OCI-LY7 (cell line): ENCODE data around the gene IFIH1. TPM values are rescaled to one million over a fixed set of nuclear protein-coding genes. Genes with fewer than 3 reads are reported as not detected.

Experiments used
- BruUV-seq: library from RNA; stranded (reverse); fragments of 400-500 nt; replicated peaks from 2 replicates; lab custom pipeline; 2021; lab: Mats Ljungman, UMichigan
- CTCF ChIA-PET: fragments of 300-600 bp; sonication (Branson Sonifier 250); formaldehyde crosslinking; loops from one replicate; lab custom pipeline; 2022; ENCODE audit warnings: antibody characterized with exemption; ENCODE audit not compliant: unreplicated experiment; lab: Charles Lee
- POLR2A ChIA-PET: fragments of 300-600 bp; sonication (Branson Sonifier 250); formaldehyde crosslinking; loops from one replicate; lab custom pipeline; 2022; ENCODE audit warnings: antibody characterized with exemption; lab: Charles Lee
- DNase-seq: peaks from one replicate; pipeline ENCODE4 v3.0.0-alpha.2; 2015; ENCODE audit warnings: low spot score
- H2AFZ ChIP-seq: fragments of 200-600 bp; sonication (generic), shearing (Covaris generic); 2 replicates; pipeline ENCODE4 v1.6.1; 2014; ENCODE audit warnings: mild to moderate bottlenecking, antibody characterized with exemption, low read length, moderate library complexity
- H3K27ac ChIP-seq: fragments of 200-600 bp; sonication (generic); 2 replicates; pipeline ENCODE4 v1.5.1; 2014; ENCODE audit warnings: mixed run types, low read depth, mild to moderate bottlenecking, moderate library complexity, low read length, inconsistent platforms; ENCODE audit not compliant: poor library complexity, severe bottlenecking
- H3K36me3 ChIP-seq: fragments of 200-600 bp; sonication (generic); 2 replicates; pipeline ENCODE4 v1.6.1; 2014; ENCODE audit warnings: mild to moderate bottlenecking, antibody characterized with exemption, low read length, moderate library complexity, mixed read lengths; ENCODE audit not compliant: insufficient read depth
- H3K4me1 ChIP-seq: fragments of 200-600 bp; sonication (generic); 2 replicates; pipeline ENCODE4 v1.5.1; 2014; ENCODE audit warnings: mild to moderate bottlenecking, low read length; ENCODE audit not compliant: insufficient read depth, poor library complexity, severe bottlenecking
- H3K4me2 ChIP-seq: fragments of 200-600 bp; sonication (generic); 2 replicates; pipeline ENCODE4 v1.6.1; 2014; ENCODE audit warnings: mild to moderate bottlenecking, low read length
- H3K4me3 ChIP-seq: fragments of 200-600 bp; sonication (generic); 2 replicates; pipeline ENCODE4 v1.5.1; 2014; ENCODE audit warnings: mild to moderate bottlenecking, low read depth, low read length; ENCODE audit not compliant: poor library complexity, severe bottlenecking
- H3K79me2 ChIP-seq: fragments of 200-600 bp; sonication (generic); 2 replicates; pipeline ENCODE4 v1.6.1; 2016; ENCODE audit warnings: low read depth, mild to moderate bottlenecking, low read length, moderate library complexity, mixed read lengths; ENCODE audit not compliant: insufficient read depth
- H3K9me2 ChIP-seq: fragments of 200-600 bp; sonication (generic); 2 replicates; pipeline ENCODE4 v1.6.1; 2016; ENCODE audit warnings: mild to moderate bottlenecking, low read length, mixed read lengths; ENCODE audit not compliant: insufficient read depth
- H3K9me3 ChIP-seq: fragments of 200-600 bp; sonication (generic); 2 replicates; pipeline ENCODE4 v1.6.1; 2014; ENCODE audit warnings: mild to moderate bottlenecking, mixed run types, low read length, mixed read lengths
- H4K20me1 ChIP-seq: fragments of 200-600 bp; sonication (generic); 2 replicates; pipeline ENCODE4 v1.6.1; 2014; ENCODE audit warnings: mild to moderate bottlenecking, antibody characterized with exemption, low read length, moderate library complexity, mixed read lengths; ENCODE audit not compliant: insufficient read depth
- CTCF ChIP-seq: fragments of 200-600 bp; sonication (generic); conservative IDR thresholded peaks from 2 replicates; pipeline ENCODE4 v1.5.1; 2014; ENCODE audit warnings: mild to moderate bottlenecking, antibody characterized with exemption, low read length, moderate library complexity, mixed read lengths
- EZH2phosphoT487 ChIP-seq: fragments of 200-600 bp; sonication (generic); IDR thresholded peaks from 2 replicates; pipeline ENCODE4 v1.6.1; 2018; ENCODE audit warnings: low read depth, borderline replicate concordance, mild to moderate bottlenecking, mixed run types, antibody characterized with exemption, low read length, moderate library complexity, mixed read lengths
- intact Hi-C: fragments of 100-400 bp; cut with micrococcal nuclease; formaldehyde crosslinking; loops from one replicate; pipeline ENCODE4 v1.10.0; 2022; ENCODE audit not compliant: unreplicated experiment
- total RNA-seq, 2 experiments: library from RNA; depleted of rRNA in 1 of 2; stranded (reverse); fragments of >200 nt in 1 of 2; shearing (Covaris generic) in 1 of 2; gene quantifications; 2 replicates each; pipeline ENCODE4 v1.2.3, GENCODE V29; 2014 to 2022

IFIH1 gene
- total RNA-seq, 2 experiments from 2014 or later = 10.6 to 12.3 TPM

DNA sequence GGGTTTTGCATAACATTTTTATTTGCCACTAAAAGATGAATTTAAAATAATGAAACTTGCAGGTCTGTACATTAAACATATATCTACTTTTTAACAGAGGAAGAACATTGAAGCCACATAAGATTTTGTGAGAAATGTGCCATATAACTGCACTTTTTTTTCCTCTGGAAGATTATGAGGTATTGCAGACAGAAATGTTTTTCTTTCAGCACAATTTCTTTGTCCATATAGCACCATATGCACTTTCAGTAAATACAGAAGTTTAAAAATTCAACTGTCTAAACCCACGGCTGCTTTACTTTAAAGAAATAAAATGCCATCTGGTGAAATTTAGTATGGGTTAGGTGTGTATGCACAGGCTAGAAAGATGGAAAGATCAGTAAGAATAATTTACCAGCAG, 74.8 kb downstream of the IFIH1 start:
- Histone ChIP-seq H3K4me1 (no peaks in the 10 kb centered on the region), H3K4me2 (no peak overlapping the region), H3K36me3 (no peaks in the 10 kb centered on the region), H2AFZ (no peak overlapping the region), H3K4me3 (no peak overlapping the region), H3K27ac (no peak overlapping the region), H3K79me2 (no peaks in the 10 kb centered on the region), H4K20me1 (no peaks in the 10 kb centered on the region), H3K9me3 (no peaks in the 10 kb centered on the region), H3K9me2 (no peaks in the 10 kb centered on the region)
- DNase-seq = no peak
- BruUV-seq = no TSS peak
- no peak for TF ChIP-seq CTCF
- no peak for TF ChIP-seq EZH2phosphoT487
- intact Hi-C loops = no loop called here
- CTCF ChIA-PET = no interaction called here
- POLR2A ChIA-PET = no interaction called here

GRCh38 chr2:162243294-162243693, 75.2 kb downstream of the IFIH1 start, which contains the start of gene FAP:
FAP (minus strand) TSS chr2:162243445; CDS start chr2:162243327, 118 bp downstream.
- Histone ChIP-seq H3K4me2 (no peak within 1 kb of the TSS), H3K9me2 (no peaks in the 10 kb centered on the region), H3K79me2 (no peaks in the 10 kb centered on the region), H3K4me3 (no peak within 1 kb of the TSS), H3K36me3 (no peaks in the 10 kb centered on the region), H3K4me1 (no peaks in the 10 kb centered on the region), H2AFZ (no peak within 1 kb of the TSS), H3K27ac (no peak within 1 kb of the TSS), H3K9me3 (no peaks in the 10 kb centered on the region), H4K20me1 (no peaks in the 10 kb centered on the region)
- TF ChIP-seq EZH2phosphoT487 = no peak
- no peak for TF ChIP-seq CTCF
- DNase-seq = no peak
- CTCF ChIA-PET = no interaction called here
- intact Hi-C loops = no loop called here
- no TSS peak for BruUV-seq
- POLR2A ChIA-PET = no interaction called here

DNA sequence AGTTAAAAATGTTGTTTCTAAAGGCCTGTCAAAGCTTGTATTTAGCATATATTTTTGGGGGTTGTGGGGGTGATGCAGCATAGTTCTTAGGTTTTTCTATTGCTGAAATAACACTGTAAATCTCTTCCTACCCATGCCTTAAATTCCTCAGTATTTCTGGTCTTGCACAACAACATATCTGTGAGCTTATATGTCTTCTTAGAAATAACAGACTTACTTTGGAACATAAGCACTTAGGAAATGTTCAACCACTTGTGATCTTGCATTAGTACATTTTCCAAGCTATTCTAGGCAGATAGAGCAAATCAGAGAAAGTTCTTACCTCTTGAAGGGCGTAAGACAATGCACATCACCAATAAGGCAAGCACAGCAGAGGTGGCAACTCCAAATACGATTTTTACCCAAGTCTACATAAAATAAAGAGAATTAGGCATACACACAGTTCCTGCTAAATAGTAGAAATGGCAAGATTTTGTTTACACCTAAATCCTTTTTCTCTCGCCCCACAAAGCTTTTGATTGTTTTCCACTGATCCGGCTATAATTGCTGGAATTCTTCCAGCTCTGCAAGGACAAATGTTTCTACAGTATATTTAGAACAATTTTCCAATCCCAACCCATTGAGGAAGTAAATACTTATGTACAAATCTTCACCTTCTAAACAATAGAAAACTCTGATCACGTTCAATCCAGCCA, 75.8 kb downstream of the IFIH1 start:
- Histone ChIP-seq H4K20me1 (no peaks in the 10 kb centered on the region), H3K9me2 (no peaks in the 10 kb centered on the region), H3K4me2 (no peak overlapping the region), H2AFZ (no peak overlapping the region), H3K36me3 (no peaks in the 10 kb centered on the region), H3K4me3 (no peak overlapping the region), H3K4me1 (no peaks in the 10 kb centered on the region), H3K27ac (no peak overlapping the region), H3K79me2 (no peaks in the 10 kb centered on the region), H3K9me3 (no peaks in the 10 kb centered on the region)
- intact Hi-C loops = no loop called here
- CTCF ChIA-PET = no interaction called here
- no peak for DNase-seq
- POLR2A ChIA-PET = interaction anchor here (0.9 to 1.3 kb wide), 2 partner anchors 10 to 53 kb away, joined by 3 read pairs; no protein-coding TSS in a partner anchor
- TF ChIP-seq CTCF = no peak
- no TSS peak for BruUV-seq
